CD4-positive, alpha-beta T cell treated with Interleukin-4 for 1 hour (primary cell): ENCODE results near the gene MAST4.
"Not testable (repeated sequence)": the region's sequence is repeated elsewhere in the genome, so short reads cannot be mapped to it uniquely, and the experiment has no call there.

ENCODE experiments used
- DNase-seq, 2 donors: peaks; one replicate each; pipeline ENCODE4 v3.0.0-alpha.2; 2020 to 2022

Gene MAST4

GRCh38 chr5:66652818-66653217 is 56.6 kb downstream of the MAST4 start:
- DNase-seq: no peak

GRCh38 chr5:66653325-66653724 is 57.1 kb downstream of the MAST4 start:
- DNase-seq: no peak

GRCh38 chr5:66655395-66656324 is 59.5 kb downstream of the MAST4 start:
- DNase-seq: no peak

- no peak for DNase-seq
Observed at GRCh38 chr5:66658516-66658915, 62.3 kb downstream of the MAST4 start.

GRCh38 chr5:66659780-66660179 is 63.6 kb downstream of the MAST4 start:
- no peak for DNase-seq

GRCh38 chr5:66660396-66660795 is 64.2 kb downstream of the MAST4 start:
- no peak for DNase-seq

- DNase-seq: no peak
Observed at GRCh38 chr5:66661149-66661548, 65.0 kb downstream of the MAST4 start.

GRCh38 chr5:66666778-66667177 is 70.6 kb downstream of the MAST4 start:
- DNase-seq: no peak

GRCh38 chr5:66669086-66669861 is 73.1 kb downstream of the MAST4 start:
- DNase-seq: no peak

- no peak for DNase-seq
Observed at GRCh38 chr5:66669862-66670195, 73.6 kb downstream of the MAST4 start.

- DNase-seq: no peak
Observed at GRCh38 chr5:66671305-66671704, 75.1 kb downstream of the MAST4 start.

- no peak for DNase-seq
Observed at GRCh38 chr5:66674802-66675201, 78.6 kb downstream of the MAST4 start.

- no peak for DNase-seq
Observed at GRCh38 chr5:66675406-66675805, 79.2 kb downstream of the MAST4 start.

GRCh38 chr5:66680221-66680620 is 84.0 kb downstream of the MAST4 start:
- no peak for DNase-seq

- DNase-seq: no peak
Observed at GRCh38 chr5:66680804-66681203, 84.6 kb downstream of the MAST4 start.

GRCh38 chr5:66684663-66685062 is 88.5 kb downstream of the MAST4 start:
- DNase-seq: no peak

- DNase-seq: no peak
Observed at GRCh38 chr5:66689522-66690220, 93.5 kb downstream of the MAST4 start.

GRCh38 chr5:66694036-66694435 is 97.8 kb downstream of the MAST4 start:
- no peak for DNase-seq

- DNase-seq: not testable (repeated sequence)
Observed at GRCh38 chr5:66695840-66696239, 99.6 kb downstream of the MAST4 start.

GRCh38 chr5:66697796-66698564 is 101.8 kb downstream of the MAST4 start:
- no peak for DNase-seq

- no peak for DNase-seq
Observed at GRCh38 chr5:66701244-66701643, 105.1 kb downstream of the MAST4 start.

- no peak for DNase-seq
Observed at GRCh38 chr5:66702426-66702825, 106.2 kb downstream of the MAST4 start.
